IPS-20b (cell line): ENCODE measurements around the gene KCNK4.
"Not testable (repeated sequence)": the region's sequence is repeated elsewhere in the genome, so short reads cannot be mapped to it uniquely, and the experiment has no call there.

ENCODE experiments used
- H3K27ac ChIP-seq: one replicate; pipeline ENCODE4 v1.5.1; 2013; ENCODE audit warnings: low read length
- H3K27me3 ChIP-seq: 2 replicates; pipeline ENCODE4 v1.6.1; 2013; ENCODE audit warnings: mild to moderate bottlenecking, low read length, inconsistent platforms; ENCODE audit not compliant: insufficient read depth
- H3K36me3 ChIP-seq: 2 replicates; pipeline ENCODE4 v1.6.1; 2013; ENCODE audit warnings: low read depth, mild to moderate bottlenecking, inconsistent platforms, low read length, moderate library complexity; ENCODE audit not compliant: insufficient read depth
- H3K4me1 ChIP-seq: 2 replicates; pipeline ENCODE4 v1.6.1; 2013; ENCODE audit warnings: mild to moderate bottlenecking, control low read depth, inconsistent platforms, low read length, moderate library complexity; ENCODE audit not compliant: insufficient read depth
- H3K4me3 ChIP-seq: 2 replicates; pipeline ENCODE4 v1.5.1; 2013; ENCODE audit warnings: mild to moderate bottlenecking, low read length, inconsistent platforms
- H3K9ac ChIP-seq: 2 replicates; pipeline ENCODE4 v1.6.1; 2013; ENCODE audit warnings: low read depth, mild to moderate bottlenecking, inconsistent platforms, low read length, moderate library complexity
- H3K9me3 ChIP-seq: 2 replicates; pipeline ENCODE4 v1.6.1; 2013; ENCODE audit warnings: mild to moderate bottlenecking, low read depth, low read length, inconsistent platforms; ENCODE audit not compliant: insufficient read depth

Gene KCNK4

GRCh38 chr11:64307795-64308194, 16.7 kb downstream of the KCNK4 start:
- H3K4me1 ChIP-seq: peaks cover 11% of the 10 kb centered on the region; the same call in 1 of the 2 replicates
- not testable (repeated sequence) for H3K9me3 ChIP-seq, H3K36me3 ChIP-seq, H3K9ac ChIP-seq, H3K4me3 ChIP-seq, H3K27ac ChIP-seq, H3K27me3 ChIP-seq

- Histone ChIP-seq H3K36me3 (peaks cover 34% of the 10 kb centered on the region), H3K4me3 (no peak overlapping the region), H3K27ac (no peak overlapping the region), H3K4me1 (no peaks in the 10 kb centered on the region; the same call in 1 of the 2 replicates), H3K9ac (no peak overlapping the region; the same call in 1 of the 2 replicates), H3K27me3 (no peaks in the 10 kb centered on the region), H3K9me3 (no peaks in the 10 kb centered on the region)
These were observed 21.8 kb downstream of the KCNK4 start for GRCh38 chr11:64312947-64313346.

- Histone ChIP-seq H3K27ac (no peak overlapping the region), H3K4me1 (no peaks in the 10 kb centered on the region; the same call in 1 of the 2 replicates), H3K36me3 (peaks cover 34% of the 10 kb centered on the region), H3K9ac (no peak overlapping the region), H3K4me3 (no peak overlapping the region), H3K9me3 (no peaks in the 10 kb centered on the region), H3K27me3 (no peaks in the 10 kb centered on the region)
These were observed 22.5 kb downstream of the KCNK4 start for GRCh38 chr11:64313491-64314145.

GRCh38 chr11:64314146-64314804, 23.2 kb downstream of the KCNK4 start:
- H3K27ac ChIP-seq: no peak overlapping the region
- no peaks in the 10 kb centered on the region for H3K27me3 ChIP-seq
- no peak overlapping the region for H3K9ac ChIP-seq
- H3K4me1 ChIP-seq: peaks cover 2% of the 10 kb centered on the region; the same call in 1 of the 2 replicates
- H3K36me3 ChIP-seq: peaks cover 34% of the 10 kb centered on the region
- H3K4me3 ChIP-seq: no peak overlapping the region
- no peaks in the 10 kb centered on the region for H3K9me3 ChIP-seq

- Histone ChIP-seq H3K27me3 (no peaks in the 10 kb centered on the region), H3K9ac (no peak overlapping the region), H3K27ac (no peak overlapping the region), H3K36me3 (peaks cover 34% of the 10 kb centered on the region), H3K4me1 (peaks cover 2% of the 10 kb centered on the region; the same call in 1 of the 2 replicates), H3K9me3 (no peaks in the 10 kb centered on the region), H3K4me3 (no peak overlapping the region)
These were observed 23.9 kb downstream of the KCNK4 start for GRCh38 chr11:64314805-64315561.

- peak overlapping the region; percentile 94; the same call in 1 of the 2 replicates for H3K4me3 ChIP-seq
- peaks cover 42% of the 10 kb centered on the region for H3K36me3 ChIP-seq
- not testable (repeated sequence) for H3K4me1 ChIP-seq, H3K27me3 ChIP-seq, H3K27ac ChIP-seq, H3K9me3 ChIP-seq
- peak overlapping the region; percentile 96; the same call in 1 of the 2 replicates for H3K9ac ChIP-seq
These were observed 24.8 kb downstream of the KCNK4 start for GRCh38 chr11:64315667-64316526.

- Histone ChIP-seq H3K27ac (peak overlapping the region; percentile 79), H3K9me3 (no peaks in the 10 kb centered on the region), H3K27me3 (no peaks in the 10 kb centered on the region), H3K9ac (peak overlapping the region; percentile 96), H3K4me1 (peaks cover 2% of the 10 kb centered on the region; the same call in 1 of the 2 replicates), H3K4me3 (peak overlapping the region; percentile 94), H3K36me3 (peaks cover 51% of the 10 kb centered on the region)
These were observed 25.7 kb downstream of the KCNK4 start for GRCh38 chr11:64316672-64317324.

GRCh38 chr11:64317325-64317960, 26.3 kb downstream of the KCNK4 start, which contains the start of gene TRMT112:
Gene TRMT112 (minus strand): TSS chr11:64317559. CDS start chr11:64317526, 33 bp downstream.
- Histone ChIP-seq H3K4me3 (peak within 1 kb of the TSS; percentile 94), H3K4me1 (peaks cover 2% of the 10 kb centered on the region; the same call in 1 of the 2 replicates), H3K27me3 (no peaks in the 10 kb centered on the region), H3K9ac (peak within 1 kb of the TSS; percentile 96), H3K27ac (peak within 1 kb of the TSS; percentile 88), H3K9me3 (no peaks in the 10 kb centered on the region), H3K36me3 (peaks cover 55% of the 10 kb centered on the region)

GRCh38 chr11:64317961-64318765, 27.1 kb downstream of the KCNK4 start, which contains the start of gene PRDX5:
Gene PRDX5 (plus strand): TSS chr11:64318121. CDS start chr11:64318216, 95 bp downstream.
- Histone ChIP-seq H3K36me3 (peaks cover 54% of the 10 kb centered on the region), H3K4me3 (peak within 1 kb of the TSS; percentile 94), H3K4me1 (peaks cover 2% of the 10 kb centered on the region; the same call in 1 of the 2 replicates)

More at GRCh38 chr11:64317961-64318765, 27.1 kb downstream of the KCNK4 start, which contains the start of gene PRDX5:
- Histone ChIP-seq H3K27ac (peak within 1 kb of the TSS; percentile 88), H3K27me3 (no peaks in the 10 kb centered on the region), H3K9ac (peak within 1 kb of the TSS; percentile 96), H3K9me3 (no peaks in the 10 kb centered on the region)
